Measurements from ENCODE around the gene SPEM3. TPM values are rescaled to one million over a fixed set of nuclear protein-coding genes. Genes with fewer than 3 reads are reported as not detected.

SPEM3 gene
- total RNA-seq, 1 donor from 2014 or later: not detected

GRCh38 chr17:7396147-7396546 lies 32.5 kb upstream of the SPEM3 start:
- TF ChIP-seq CTCF (IDR thresholded peaks at IDR 0.05; ENCODE audit: unreplicated experiment): no peak
- no peak for DNase-seq (ENCODE audit: low spot score, unreplicated experiment)

GRCh38 chr17:7398612-7399011 lies 30.0 kb upstream of the SPEM3 start:
- Mint-ChIP-seq H3K27me3 (no peaks in the 10 kb centered on the region), H3K4me3 (ENCODE audit: low read depth) (no peak overlapping the region), H3K36me3 (ENCODE audit: insufficient read depth) (peaks cover 3% of the 10 kb centered on the region), H3K27ac (no peak overlapping the region), H3K9me3 (ENCODE audit: low read depth) (no peaks in the 10 kb centered on the region), H3K4me1 (ENCODE audit: low read depth) (peaks cover 11% of the 10 kb centered on the region)
- DNase-seq (ENCODE audit: low spot score, unreplicated experiment): no peak
- TF ChIP-seq CTCF (IDR thresholded peaks at IDR 0.05; ENCODE audit: unreplicated experiment): no peak

More at GRCh38 chr17:7396147-7396546, 32.5 kb upstream of the SPEM3 start:
- Mint-ChIP-seq H3K27me3 (no peaks in the 10 kb centered on the region), H3K36me3 (ENCODE audit: insufficient read depth) (no peaks in the 10 kb centered on the region), H3K9me3 (ENCODE audit: low read depth) (no peaks in the 10 kb centered on the region), H3K4me3 (ENCODE audit: low read depth) (peak overlapping the region; percentile 19), H3K4me1 (ENCODE audit: low read depth) (peaks cover 5% of the 10 kb centered on the region), H3K27ac (no peak overlapping the region)

- DNase-seq (ENCODE audit: low spot score, unreplicated experiment): no peak
- Mint-ChIP-seq H3K27me3 (peaks cover 17% of the 10 kb centered on the region), H3K27ac (peak overlapping the region; percentile 97), H3K4me3 (ENCODE audit: low read depth) (peak overlapping the region; percentile 83), H3K9me3 (ENCODE audit: low read depth) (no peaks in the 10 kb centered on the region), H3K36me3 (ENCODE audit: insufficient read depth) (peaks cover 3% of the 10 kb centered on the region), H3K4me1 (ENCODE audit: low read depth) (peaks cover 12% of the 10 kb centered on the region)
- no peak for TF ChIP-seq CTCF (IDR thresholded peaks at IDR 0.05; ENCODE audit: unreplicated experiment)
These were observed 25.5 kb upstream of the SPEM3 start for GRCh38 chr17:7403043-7403726.

- peak overlapping the region; percentile 97 for H3K27ac Mint-ChIP-seq
These were observed 25.0 kb upstream of the SPEM3 start for GRCh38 chr17:7403727-7403976.

GRCh38 chr17:7403977-7404736 lies 24.5 kb upstream of the SPEM3 start, which contains the start of gene TMEM256:
Gene TMEM256 (minus strand): TSS chr17:7404097. CDS start chr17:7404084, 13 bp downstream.
- peak; percentile 95 for DNase-seq (ENCODE audit: low spot score, unreplicated experiment)
- H3K27ac Mint-ChIP-seq: peak within 1 kb of the TSS; percentile 97
- peak; percentile 20 for TF ChIP-seq CTCF (IDR thresholded peaks at IDR 0.05; ENCODE audit: unreplicated experiment)
- H3K4me3 Mint-ChIP-seq (ENCODE audit: low read depth): peak within 1 kb of the TSS; percentile 83
- peaks cover 5% of the 10 kb centered on the region for H3K36me3 Mint-ChIP-seq (ENCODE audit: insufficient read depth)
- H3K9me3 Mint-ChIP-seq (ENCODE audit: low read depth): no peaks in the 10 kb centered on the region
- peaks cover 12% of the 10 kb centered on the region for H3K4me1 Mint-ChIP-seq (ENCODE audit: low read depth)
- H3K27me3 Mint-ChIP-seq: peaks cover 19% of the 10 kb centered on the region

More at GRCh38 chr17:7403727-7403976, 25.0 kb upstream of the SPEM3 start:
- TF ChIP-seq CTCF (IDR thresholded peaks at IDR 0.05; ENCODE audit: unreplicated experiment): no peak
- peaks cover 3% of the 10 kb centered on the region for H3K36me3 Mint-ChIP-seq (ENCODE audit: insufficient read depth)
- peaks cover 12% of the 10 kb centered on the region for H3K4me1 Mint-ChIP-seq (ENCODE audit: low read depth)
- DNase-seq (ENCODE audit: low spot score, unreplicated experiment): no peak
- peak overlapping the region; percentile 83 for H3K4me3 Mint-ChIP-seq (ENCODE audit: low read depth)
- H3K9me3 Mint-ChIP-seq (ENCODE audit: low read depth): no peaks in the 10 kb centered on the region
- H3K27me3 Mint-ChIP-seq: peaks cover 17% of the 10 kb centered on the region
